Fibroblast of peridontal ligament (primary cell): ENCODE measurements around the gene PNKD.
A peak's percentile ranks its signal among the peaks of the same experiment; 100 is the strongest.
"Not testable (repeated sequence)": the region's sequence is repeated elsewhere in the genome, so short reads cannot be mapped to it uniquely, and the experiment has no call there.

Experiments used
- DNase-seq: peaks from one replicate; pipeline ENCODE4 v3.0.0-alpha.2; 2010; ENCODE audit errors: extremely low read depth

PNKD gene

DNA sequence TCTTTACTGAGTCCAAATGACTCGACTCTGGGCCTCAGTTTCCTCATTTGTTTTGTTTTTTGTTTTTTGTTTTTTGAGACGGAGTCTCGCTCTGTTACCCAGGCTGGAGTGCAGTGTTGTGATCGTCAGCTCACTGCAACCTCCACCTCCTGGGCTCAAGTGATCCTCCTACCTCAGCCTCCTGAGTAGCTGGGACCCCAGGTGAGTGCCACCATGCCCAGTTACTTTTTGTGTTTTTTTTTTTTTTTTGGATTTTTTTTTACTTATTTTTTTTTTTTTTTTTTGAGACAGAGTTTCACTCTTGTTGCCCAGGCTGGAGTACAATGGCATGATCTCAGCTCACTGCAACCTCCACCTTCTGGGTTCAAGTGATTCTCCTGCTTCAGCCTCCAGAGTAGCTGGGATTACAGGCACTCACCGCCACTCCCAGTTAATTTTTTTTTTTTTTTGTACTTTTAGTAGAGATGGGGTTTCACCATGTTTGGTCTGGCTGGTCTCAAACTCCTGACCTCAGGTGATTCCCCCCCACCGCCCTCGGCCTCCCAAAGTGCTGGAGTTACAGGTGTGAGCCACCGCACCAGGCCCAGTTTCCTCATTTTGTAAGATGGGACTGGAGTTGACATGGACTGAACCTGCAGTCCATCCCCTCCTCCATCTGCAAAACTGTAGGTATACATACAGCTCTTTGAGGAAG is 3.0 kb downstream of the PNKD start:
- not testable (repeated sequence) for DNase-seq

DNA sequence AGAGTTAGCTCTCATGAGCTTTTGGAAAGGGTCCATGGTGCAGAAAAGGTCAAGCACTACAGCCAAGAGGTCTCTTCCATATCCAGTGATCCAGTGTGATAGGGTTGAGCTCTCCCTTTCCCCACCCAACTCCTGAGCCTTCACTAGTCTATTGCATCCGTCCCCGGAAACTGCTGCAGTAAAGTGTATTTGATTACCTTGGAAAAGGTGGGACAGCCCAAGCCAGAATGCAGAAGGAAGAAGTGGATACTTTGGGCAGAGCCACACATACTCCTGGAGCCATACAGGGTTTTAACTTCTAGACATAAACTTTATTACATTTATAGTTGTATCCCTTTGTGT is 3.6 kb downstream of the PNKD start:
- DNase-seq, result no peak

DNA sequence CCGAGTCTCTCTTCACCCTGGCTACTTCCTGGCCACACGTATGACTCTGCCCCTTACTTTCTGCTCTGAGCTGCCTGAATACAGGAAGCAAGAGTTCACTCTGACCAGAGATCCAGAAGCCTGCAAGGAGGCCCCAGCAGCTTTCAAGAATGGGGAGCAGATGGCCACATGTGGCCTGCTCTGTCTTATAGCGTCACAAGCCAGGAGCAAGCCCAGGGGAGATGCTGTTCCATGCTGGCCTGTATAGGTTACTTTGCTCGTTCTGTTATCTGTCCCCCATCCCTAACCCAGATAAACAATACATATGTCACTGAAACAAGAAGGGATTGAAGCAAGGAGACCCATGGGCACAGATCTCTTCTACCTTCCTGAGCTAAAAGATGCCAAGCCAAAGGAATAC is 4.3 kb downstream of the PNKD start:
- DNase-seq, result no peak

DNA sequence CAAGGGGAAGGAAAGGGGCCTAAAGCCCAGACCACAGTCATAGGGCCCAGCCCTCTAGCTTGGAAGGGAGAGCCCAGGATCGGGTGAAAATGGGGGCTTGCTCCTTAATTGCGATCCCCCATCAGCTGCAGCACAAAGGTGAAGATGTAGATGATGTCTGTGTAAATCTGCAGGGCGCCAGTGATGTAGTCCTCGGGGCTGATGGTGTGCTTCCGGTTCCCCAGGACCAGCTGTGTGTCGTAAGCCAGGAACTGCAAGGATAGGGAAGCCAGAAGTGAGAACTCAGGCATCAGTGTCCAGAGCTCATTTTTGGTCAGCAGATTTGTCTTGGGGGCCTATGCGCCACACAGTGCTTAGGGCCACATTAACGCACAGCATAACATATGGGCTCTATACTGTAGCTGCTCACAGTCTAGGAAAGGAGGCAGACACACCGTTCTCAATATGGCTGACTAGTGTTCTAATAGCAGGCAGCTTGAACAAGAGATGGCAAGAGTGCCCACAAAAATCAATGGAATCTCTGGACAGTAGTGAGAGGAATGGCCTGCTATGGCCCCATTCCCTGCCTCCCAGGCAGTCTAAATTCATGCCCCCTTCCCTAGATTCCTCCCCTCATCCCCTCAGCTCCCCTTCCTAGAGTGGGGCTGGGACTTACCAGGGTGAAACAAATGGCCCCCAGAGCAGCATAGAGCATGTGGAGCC is 5.2 kb downstream of the PNKD start:
- DNase-seq, result no peak

DNA sequence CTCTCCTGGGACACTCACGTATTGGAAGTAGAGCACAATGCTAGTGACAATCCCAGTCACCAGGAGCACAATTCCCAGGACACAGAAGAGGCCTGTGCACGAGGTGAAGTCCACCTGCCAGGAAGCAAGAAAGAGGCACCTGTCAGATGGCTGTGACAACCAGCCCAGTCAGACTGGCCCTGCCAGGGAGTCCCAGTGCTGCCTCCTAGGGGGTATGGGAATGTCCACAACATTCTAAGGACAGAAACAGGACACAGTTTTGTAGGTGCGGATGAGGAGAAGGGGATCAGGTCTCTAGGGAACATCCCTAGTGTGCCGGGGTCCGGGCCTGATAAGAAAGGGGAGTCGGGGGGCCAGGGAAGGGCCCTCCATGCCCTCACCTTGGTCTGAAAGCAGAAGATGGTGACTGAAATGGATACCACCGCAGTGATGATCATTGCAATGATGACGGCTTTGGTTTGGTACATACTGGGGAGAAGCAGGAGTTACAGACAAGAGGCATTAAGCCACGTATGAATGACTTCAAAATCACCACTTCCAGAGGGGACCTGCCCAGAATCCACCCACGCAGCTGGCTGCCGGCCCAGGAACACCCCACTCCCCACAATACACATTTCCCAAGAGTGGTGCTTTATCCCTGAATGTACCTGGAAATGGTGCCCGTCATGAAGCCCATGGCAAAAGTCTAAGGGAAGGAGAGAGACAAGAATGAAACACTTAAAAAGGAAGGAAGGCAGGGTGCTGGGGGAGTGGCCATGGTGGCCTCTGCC is 6.9 kb downstream of the PNKD start:
- DNase-seq, result no peak

DNA sequence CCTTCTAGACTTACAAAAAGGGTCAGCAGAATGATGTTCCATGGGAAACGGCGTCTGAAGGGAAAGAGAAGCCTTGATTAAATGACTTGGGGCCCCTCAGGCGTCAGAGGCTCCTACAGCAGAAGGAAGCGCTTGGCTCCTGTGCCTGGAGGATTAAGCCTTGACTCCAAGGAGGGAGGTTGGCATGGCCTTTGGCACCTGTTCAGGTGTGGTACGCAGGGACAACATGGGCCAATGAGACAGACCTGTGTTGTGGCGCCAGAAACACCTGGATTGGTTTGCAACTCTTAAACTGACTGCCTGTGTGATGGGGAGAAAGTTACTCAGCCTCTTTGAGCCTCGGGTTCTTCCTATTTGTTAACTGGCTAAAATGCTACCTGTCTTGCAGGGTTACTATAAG is 7.6 kb downstream of the PNKD start:
- no peak for DNase-seq

DNA sequence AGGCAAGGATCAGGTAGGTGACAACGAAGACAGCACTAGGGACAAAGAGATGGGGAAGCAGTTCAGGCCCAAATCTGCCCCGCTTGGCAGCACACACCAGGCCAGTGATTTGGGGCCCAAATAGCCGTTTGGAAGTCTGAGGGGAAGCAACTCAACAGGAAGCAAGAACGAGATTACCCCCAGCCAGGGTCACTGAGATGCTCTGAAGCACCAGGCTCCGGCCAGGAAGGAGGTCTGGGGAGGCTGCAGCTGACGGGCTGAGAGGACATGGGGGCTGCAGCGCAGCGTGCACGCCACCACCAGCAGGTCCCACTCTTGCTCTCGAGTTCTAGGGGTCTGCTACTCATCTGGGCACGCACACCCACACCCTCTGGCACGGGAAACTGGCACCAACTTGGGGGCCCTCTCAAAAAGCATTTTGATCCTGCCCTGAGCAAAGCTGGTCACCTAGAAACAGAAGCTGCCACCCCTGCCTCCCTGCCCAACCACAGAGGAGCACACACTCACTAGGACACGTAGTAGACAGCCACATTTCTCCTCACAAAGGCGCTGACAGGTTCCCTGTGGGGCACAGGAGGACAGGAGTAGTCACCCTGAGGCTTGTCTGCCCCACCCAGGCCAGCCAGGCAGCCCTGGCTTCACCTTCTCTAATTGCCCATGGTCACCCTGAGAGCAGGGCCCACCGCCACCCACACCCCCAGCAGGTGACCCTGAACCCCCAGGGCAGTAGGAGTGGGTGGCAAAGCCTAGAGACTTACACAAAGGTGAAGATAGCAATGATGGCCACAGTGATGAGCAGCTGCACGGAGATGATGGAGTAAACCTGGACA is 8.4 kb downstream of the PNKD start:
- no peak for DNase-seq

DNA sequence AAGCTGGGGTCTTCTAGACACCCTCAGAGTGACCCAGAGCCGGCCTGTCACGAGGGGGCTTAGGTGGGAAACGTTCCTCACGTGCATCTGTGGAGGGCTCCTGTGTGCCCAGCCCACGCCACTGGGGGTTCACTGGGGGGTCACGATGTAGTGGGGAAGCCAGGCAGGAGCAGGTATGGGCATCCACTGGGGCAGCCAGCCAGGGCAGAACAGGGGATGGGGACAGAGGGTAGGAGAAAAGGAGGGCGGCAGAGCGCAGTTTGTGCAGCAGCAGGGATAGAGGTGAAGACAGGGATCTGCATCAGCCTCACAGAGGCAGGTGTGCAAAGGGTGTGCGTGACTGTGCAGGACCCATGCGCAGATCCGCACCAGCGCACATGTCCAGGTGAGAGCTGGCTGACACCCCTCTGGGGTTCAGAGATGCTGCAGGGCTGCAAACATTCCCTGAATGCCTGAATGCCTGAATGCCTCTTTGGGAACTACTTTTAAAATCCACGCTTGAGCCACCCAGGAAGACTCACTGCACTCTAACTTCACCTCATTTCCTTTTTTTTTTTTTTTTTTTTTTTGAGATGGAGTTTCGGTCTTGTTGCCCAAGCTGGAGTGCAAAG is 10.0 kb downstream of the PNKD start:
- no peak for DNase-seq

DNA sequence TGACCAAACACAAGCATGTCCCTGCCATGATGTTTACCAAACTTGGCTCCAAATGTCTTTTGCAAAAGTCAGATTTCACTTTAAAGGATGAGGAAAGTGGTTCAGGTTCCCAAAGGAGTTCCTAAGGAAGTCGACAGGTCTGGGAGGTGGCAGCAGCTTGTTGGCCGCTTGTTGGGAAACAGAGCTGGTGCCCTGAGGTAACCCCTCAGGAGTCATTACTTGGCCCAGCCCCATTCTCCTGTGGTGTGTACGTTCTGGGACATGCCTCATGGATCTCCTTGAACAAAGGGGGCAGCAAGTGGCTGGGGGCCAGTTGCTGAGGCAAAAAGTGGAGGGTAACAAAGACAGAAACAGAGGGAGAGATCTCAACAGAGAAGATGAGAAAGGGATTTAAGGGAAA is 11.1 kb downstream of the PNKD start:
- no peak for DNase-seq

DNA sequence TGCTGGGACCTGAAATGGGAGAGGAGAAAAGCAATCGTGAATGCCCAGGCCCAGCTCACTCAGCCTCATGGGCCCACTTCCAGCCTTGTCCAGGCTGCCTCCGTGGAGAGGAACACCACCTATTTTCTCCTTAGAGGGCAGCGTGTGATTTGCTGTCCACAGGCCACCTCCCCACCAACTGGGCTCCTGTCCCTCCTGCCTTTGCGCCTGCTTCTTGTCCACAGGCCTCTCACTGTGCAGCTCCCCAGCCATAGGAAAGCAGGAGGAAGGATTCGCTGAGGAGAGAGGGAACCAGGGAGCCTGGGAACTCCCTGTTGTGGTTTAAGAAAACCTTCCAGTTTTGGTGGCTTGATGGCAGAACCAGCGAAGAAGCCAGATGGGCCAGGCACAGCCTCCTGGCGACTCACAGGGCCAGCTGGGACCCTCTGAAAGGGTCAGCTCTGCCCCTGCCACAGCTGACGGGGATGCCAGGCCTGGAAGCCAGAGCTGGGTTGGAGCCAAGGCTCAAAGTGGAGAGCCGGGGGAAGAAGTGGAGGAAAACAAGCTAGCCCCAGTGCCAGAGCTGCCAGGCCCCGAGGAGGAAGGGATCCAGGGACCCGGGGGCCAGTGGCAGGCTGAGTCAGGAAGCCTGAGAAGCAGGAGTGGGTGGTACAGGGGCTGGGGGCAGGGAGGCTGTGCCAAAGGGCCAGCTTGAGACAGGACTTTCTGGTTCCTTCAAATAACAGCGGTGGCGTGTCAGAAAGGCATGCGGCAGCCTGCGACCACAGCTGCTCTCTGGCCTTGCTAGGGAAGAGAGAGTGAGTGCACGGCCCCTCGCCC is 12.1 kb downstream of the PNKD start:
- DNase-seq, result peak; percentile 36

DNA sequence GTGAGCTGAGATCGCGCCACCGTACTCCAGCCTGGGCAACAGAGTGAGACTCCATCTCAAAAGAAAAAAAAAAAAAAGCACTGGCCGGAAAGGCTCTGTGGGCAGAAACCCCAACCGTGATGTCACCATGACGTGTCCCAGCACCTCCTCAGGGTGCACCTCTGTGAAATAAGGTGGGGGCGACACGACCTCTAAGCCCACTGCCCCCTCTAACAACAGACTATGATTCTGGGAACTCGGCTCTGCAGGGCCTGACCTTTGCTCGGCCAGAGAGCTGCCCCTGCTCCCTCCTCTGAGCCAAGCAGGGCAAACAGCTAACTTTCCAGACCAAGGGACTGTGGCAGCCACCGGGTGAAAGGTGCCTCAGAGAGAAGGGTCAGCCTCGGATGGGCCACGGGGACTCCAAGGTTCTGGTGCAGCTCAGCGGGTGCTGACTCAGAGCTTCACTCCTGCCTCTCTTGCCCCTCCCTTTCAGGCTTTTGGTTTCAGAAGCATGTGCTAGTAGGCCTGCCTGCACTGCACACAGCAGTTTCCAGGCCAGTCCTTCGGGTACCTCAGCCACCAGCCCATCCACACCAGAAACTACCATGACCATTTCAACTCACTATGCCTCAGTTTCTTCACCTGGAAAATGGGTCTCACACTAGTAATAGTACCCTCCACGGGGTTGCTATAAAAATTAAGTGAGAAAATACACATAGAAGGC is 13.9 kb downstream of the PNKD start:
- peak; percentile 70 for DNase-seq

DNA sequence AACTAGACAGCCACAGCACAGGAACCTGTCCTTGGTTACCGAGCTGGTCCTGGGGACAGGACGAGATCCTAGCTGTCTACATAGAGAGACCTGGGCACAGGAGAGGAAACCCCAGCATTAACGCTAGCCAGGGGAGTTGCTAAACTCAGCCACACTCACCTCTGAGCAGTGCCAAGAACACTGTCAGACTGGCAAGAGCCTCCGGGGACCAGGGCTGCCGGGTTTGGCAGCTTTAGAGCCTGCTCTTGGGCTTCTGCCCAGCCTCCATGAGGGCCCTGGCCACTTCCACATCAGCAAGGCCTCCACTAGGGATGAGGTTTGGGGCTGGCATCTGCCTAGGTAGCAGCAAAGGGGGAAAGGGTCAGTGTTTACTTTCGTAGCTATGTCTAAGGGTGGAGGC is 15.3 kb downstream of the PNKD start:
- peak; percentile 78 for DNase-seq

DNA sequence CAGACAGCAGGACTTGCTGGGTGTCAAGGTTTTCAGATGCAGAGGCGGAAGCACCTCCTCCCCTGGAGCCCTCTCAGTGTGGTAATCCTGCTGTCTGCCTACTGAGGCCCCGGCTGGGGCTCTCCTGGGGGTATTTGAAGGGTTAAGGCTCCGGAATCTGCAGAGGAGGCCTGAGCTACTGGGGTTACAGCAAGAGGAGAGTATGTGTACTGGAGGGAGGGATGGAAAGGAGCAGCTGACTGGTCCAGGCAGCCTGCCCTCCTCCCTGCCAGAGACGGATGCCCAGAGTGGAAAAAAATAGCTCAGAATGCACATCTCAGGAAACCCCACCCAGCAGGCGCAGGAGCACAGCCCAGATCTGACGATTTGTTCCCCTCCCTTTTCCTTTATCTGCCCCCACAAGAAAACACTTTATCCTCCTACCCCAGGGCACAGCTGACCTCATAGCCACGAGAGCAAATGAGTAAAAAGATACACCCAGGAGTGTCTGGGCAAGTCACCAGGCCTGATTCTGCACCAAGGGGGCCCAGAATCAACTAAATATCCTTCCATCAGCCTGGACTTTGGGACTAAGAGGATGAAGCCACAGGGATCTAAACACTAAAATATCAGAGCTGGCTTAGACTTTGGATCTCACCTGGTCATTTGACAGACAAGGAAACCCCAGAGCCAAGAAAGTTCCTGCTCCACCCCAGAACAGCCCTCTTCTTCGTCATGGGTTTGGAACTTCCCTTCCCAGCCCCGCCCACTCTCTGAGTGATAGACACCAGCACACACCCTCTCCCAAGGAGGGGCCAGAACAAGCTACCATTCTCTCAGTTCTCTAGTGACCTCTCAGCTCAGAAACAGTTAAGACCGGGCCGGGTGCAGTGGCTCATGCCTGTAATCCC is 16.5 kb downstream of the PNKD start:
- DNase-seq, result peak; percentile 96

DNA sequence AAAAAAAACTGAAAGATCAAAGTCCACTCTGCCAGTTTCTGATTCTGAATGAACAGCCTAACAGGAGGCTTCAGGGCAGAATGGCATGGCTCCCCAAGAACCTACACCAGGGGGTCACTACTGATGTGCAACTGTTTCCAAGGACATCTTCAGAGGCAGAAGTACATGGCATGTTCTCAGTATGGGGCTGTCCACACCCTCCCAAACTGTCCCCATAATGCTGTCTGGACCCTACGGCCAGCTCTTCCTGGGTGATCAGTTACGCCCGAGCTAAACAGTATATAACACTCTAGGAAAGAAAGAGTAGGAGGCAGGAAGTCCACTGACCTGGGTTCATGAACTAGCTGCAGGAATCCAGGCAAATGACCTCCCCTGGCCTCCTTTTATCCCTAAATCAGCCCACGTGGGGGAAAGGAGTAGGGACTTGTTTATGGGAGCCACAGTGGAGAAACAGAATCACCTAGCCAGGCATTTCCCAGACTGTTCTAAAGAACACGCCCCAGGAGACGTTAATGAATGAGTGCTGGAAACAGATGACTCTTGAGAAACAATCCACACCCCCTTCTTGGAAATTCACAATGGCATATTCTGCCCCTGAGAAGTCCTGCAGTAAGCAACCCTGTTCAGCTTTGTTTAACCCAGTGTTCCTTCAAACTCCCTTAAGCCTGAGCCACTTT is 19.5 kb downstream of the PNKD start:
- peak; percentile 38 for DNase-seq

DNA sequence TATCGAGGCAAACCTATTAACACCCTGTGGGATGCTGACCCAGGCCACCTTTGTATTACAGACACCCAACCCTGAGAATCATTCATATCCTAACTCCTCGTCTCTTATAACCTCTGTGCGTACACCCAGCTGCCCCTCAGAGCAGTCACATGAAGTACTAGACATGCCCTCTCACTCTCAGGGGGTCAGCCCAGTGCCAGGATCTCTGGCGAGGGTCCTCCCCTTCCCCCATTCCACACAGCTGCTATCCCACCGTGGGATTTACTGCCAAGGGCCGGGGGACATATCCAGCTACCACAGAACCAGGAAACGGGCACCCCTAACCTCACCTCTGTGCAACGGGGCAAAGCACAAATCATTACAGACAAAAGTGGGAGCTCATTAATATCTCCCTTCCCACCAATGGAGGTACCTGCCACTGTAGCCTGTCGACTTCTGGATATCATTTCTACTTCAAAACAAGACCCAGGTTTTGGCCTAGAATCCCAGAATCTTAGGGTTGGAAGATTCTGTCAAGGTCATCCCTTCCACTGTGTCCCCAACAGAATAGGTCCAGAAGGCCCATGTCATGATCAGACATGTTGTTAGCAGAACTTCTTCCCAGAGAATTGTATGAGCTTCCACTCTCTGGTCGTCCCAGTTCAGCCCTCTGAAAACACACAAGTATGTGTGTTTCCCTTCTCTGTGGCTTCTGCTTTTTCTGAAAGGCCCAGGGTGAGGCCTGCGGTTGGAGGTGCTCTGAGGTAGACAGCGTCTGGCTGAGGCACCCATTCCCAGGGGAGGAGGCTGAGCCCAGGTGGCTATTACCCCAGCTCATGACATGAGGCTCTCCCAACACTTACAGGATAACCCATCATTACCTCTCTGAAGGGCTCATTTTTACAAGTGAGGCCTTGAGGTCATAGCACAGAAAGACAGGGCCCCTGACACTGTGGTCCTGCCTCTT is 20.3 kb downstream of the PNKD start:
- DNase-seq, result no peak

DNA sequence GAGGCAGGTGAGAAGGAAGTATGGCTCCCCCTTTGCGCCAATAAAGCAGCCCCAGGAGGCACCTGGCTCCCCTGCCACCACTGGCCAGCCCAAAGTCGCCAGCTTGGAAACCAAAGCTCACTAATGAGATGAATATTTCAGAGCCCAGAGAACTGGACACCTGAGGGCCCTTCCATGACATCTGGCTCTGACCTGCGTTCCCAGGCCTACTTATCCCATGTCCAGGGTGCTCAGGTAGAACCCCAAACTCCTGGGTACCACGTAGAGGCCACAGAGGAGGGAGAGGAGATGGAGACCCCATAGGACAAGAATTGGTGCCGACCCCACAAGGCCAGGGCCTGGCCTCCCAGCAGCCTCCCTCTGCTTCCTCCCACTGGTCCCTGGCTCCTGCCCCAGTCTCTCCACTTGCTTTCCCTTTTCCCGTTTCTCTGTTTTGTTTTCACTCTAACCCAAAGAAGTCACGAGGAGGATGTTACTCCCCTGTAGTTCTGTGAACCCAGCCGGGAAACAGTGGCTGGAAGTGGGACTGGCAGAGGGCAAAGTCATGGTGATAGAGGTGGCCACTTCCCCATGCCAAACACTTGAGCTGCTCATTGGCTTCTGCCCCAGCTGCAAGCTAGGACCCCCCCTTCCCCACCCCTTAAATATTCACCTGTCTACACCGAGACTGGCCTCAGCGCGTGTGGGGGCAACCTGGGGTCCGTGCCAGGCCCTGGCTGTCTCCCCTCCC is 21.2 kb downstream of the PNKD start:
- DNase-seq, result peak; percentile 33
